NCI-H2196 treated with DMSO at 0.1 percent for 48 hours (cell line): Measurements from ENCODE around the gene UST.
"Not testable (repeated sequence)": the region's sequence is repeated elsewhere in the genome, so short reads cannot be mapped to it uniquely, and the experiment has no call there.

ENCODE experiments used
- DNase-seq: peaks from one replicate; lab custom pipeline; 2025; ENCODE audit not compliant: unreplicated experiment; lab: John Stamatoyannopoulos, UW

The UST gene

DNA sequence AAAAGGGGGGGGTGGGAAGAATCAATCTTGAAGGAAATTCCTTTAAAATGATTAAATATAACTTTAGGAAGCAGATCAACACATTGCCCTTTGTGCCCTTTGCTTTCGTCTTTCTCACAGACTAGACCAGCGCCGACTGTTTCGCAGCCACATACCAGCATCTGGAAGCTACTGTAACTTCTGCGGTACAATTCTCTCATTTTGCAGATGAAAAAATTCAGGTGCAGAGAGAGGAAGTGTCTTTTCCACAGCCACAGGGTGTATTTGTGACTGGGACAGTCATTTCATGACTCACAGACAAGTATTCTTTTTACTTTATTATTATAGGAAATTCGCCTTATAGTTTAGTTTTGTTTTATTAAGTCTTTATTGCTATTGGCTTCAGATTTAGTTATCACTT lies 84.2 kb downstream of the UST start:
- DNase-seq = no peak

- no peak for DNase-seq
Observed at GRCh38 chr6:148831531-148831930, 84.7 kb downstream of the UST start.

DNA sequence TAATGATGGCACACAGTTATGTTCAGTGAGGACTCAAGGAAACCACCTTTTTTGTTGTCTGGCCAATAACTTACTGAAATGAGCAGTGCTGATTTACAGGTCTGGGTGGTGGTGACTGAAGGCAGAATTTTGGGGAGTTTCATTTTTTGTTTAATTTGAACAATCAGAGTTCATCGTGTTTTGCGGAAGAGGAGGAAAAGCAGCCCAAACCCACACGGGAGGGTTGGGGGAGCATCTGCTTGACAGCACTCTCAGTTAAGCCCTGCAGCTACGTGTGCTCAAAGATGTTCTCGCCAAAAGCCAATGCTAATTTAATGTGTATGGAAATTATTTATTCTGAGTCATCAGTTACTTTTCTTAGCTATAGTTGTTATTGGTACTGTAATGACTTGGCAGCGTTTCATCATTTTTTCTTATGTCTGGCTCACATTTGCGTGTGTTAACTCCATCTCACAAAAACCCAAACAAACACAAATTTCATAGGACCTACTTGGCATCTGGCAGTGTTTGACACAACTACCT lies 89.2 kb downstream of the UST start:
- DNase-seq = no peak

- DNase-seq = no peak
Observed at GRCh38 chr6:148836751-148837150, 89.9 kb downstream of the UST start.

- DNase-seq = no peak
Observed at GRCh38 chr6:148837941-148838340, 91.1 kb downstream of the UST start.

- no peak for DNase-seq
Observed at GRCh38 chr6:148839044-148839443, 92.2 kb downstream of the UST start.

- no peak for DNase-seq
Observed at GRCh38 chr6:148840256-148840655, 93.4 kb downstream of the UST start.

GRCh38 chr6:148842296-148843019 lies 95.6 kb downstream of the UST start:
- no peak for DNase-seq

DNA sequence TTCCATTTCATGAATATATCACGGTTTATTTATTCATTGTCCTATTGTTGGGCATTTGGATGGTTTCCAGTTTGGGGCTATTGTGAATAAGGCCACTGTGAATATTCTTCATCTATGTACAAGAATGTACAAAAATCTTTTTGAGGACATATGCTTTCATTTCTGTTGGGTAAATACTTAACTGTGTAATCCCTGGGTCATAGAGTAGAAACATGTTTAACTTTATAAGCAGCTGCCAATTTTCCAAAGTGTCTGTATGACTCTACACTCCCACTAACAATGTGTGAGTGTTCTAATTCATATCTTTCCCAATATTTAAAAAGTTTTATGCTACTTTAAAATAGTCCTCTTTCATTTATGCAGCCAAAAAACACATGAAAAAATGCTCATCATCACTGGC lies 98.6 kb downstream of the UST start:
- DNase-seq = no peak

GRCh38 chr6:148846778-148847761 lies 100.2 kb downstream of the UST start:
- no peak for DNase-seq

DNA sequence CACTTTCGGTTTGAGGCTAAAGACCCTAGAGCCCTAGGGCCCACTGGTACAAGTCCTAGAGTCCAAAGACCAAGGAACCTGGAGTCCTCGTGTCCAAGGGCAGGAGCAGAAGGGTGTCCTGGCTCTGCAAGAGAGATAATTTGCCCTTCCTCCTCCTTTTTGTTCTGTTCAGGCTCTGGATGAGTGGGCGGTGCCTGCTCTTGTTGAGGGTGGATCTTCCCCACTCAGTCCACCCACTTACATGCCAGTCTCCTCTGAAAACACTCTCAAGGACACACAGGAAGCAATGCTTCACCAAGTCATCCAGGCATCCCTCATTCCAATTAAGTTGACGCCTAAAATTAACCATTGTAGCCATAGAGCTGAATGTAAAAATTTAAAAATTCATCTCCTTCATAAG lies 102.1 kb downstream of the UST start:
- DNase-seq = no peak

- DNase-seq = not testable (repeated sequence)
Observed at GRCh38 chr6:148849449-148849848, 102.6 kb downstream of the UST start.

DNA sequence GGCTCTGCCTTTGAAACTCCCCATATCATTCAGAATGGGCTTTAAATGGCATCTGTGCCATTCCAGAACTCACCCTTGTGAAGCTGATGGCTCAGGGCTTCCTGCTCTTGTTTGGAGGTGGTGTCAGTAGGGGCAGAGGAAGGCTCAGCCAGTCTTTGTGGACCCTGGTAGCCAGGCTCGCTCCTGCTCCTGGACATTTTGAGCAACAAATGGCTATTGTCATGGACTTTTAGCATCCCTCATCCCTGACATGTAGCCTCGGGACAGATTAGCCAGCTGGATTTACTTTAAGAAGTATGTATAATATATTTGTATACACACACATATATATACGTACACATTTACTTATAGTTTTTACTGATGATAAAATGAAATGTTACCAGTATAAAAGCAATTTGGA lies 104.1 kb downstream of the UST start:
- no peak for DNase-seq

DNA sequence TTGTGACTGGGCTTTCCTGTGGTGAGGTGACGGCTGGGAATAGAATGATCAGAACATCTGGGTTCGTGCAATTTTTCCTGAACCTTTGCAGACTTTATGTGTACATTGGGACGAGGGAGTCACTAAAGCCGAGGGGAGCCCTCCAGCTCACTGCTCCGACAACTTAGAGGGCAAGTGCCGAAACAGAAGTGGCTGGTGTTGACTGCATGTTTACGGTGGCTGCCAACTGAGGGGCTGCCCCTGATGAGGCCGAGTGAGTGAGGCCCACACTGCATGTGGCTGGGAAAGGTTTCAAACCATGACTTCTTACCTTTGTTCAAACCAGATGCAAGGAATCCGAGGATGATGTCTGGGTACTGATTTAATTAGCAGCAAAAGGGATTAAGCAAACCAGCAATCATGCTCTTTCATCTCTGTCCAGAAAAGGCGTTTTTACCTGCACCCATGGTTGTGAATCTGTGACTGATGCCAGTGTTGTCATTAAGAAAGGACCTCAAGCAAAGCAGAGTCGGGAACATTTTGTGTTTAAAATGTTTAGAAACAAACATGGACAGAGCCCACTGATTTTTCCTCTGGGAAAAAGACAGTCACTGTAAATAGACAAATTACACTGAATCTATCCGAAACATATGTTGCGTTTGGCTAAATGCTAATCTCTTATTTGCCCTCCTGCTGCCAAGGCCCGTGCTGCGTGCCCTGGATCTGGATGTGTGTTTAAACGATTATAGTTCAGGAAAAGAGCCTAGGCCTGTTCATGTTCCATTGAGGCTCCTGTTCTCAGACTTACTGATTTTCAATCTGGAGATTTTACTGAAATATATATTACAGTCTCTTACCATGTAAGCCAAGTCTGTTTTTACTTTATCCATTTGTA lies 105.1 kb downstream of the UST start:
- DNase-seq = no peak

DNA sequence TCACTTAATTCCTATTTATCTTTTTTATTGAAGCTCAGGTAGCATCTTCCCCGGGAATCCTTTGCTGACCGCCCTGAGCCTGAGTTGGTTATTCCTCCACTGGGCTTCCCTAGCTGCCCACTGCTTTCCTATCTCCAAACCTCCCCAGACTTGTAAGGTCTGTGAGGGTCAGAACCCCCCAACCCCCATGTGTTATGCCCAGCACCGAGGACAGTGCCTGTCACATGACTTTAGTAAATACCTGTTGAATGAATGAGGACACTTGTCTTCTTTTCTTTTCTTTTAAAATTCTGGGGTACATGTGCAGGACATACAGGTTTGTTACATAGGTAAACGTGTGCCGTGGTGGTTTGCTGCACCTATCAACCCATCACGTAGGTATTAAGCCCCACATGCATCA lies 105.9 kb downstream of the UST start:
- DNase-seq = no peak

DNA sequence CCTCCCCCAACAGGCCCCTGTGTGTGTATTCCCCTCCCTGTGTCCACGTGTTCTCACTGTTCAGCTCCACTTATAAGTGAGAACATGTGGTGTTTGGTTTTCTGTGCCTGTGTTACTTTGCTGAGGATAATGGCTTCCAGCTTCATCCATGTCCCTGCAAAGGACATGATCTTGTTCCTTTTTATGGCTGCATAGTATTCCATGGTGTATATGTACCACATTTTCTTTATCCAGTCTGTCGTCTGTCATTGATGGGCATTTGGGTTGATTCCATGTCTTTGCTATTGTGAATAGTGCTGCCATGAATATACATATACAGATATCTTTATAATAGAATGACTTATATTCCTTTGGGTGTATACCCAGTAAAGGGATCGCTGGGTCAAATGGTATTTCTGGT lies 106.3 kb downstream of the UST start:
- not testable (repeated sequence) for DNase-seq

DNA sequence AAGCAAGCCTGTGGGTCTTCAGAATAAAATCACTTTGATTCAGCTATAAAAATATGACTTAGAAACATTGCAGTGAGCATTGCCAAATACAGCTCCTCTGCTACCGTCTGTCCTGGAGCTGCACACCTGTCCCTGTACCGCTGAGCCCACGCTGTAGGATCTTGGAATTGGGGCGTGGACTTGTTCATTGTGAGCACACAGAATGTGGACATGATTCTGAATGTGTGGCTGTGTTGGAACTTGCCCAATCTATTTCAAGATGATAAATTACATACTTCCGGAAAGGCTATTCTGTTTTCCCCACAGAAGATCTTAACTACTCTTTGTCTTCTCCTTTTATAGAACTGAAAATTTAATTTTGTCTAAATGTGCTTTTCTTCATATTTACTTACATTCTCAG lies 107.3 kb downstream of the UST start:
- no peak for DNase-seq

- no peak for DNase-seq
Observed at GRCh38 chr6:148854992-148855391, 108.2 kb downstream of the UST start.

GRCh38 chr6:148855744-148856143 lies 108.9 kb downstream of the UST start:
- DNase-seq = no peak

GRCh38 chr6:148857798-148858390 lies 111.1 kb downstream of the UST start:
- DNase-seq = no peak

GRCh38 chr6:148864132-148864531 lies 117.3 kb downstream of the UST start:
- not testable (repeated sequence) for DNase-seq
